Thoracic aorta (tissue), 2 donors: ENCODE data around the gene PTPRN2. TPM values are rescaled to one million over a fixed set of nuclear protein-coding genes. Genes with fewer than 3 reads are reported as not detected.

Source experiments
- ATAC-seq: fragments of 150-250 bp; one replicate; pipeline ENCODE4 v1.8.0; 2017; ENCODE audit warnings: low read depth; ENCODE audit not compliant: insufficient number of reproducible peaks, low FRiP score
- DNase-seq: peaks from one replicate; pipeline ENCODE4 v3.0.0-alpha.2; 2020; ENCODE audit warnings: low spot score
- H3K27ac ChIP-seq, 2 donors: fragments of 200-600 bp; sonication (generic); 1 replicate in 1 of 2; 2 replicates in 1 of 2; pipeline ENCODE4 v1.5.1; 2016; ENCODE audit warnings: mild to moderate bottlenecking in 2 of 2, moderate library complexity in 2 of 2
- H3K27me3 ChIP-seq: fragments of 200-600 bp; sonication (generic); replicated peaks from 2 replicates; pipeline ENCODE4 v1.6.0; 2016; ENCODE audit warnings: mild to moderate bottlenecking; ENCODE audit not compliant: insufficient read depth
- H3K36me3 ChIP-seq: fragments of 200-600 bp; sonication (generic); one replicate; pipeline ENCODE4 v1.5.1; 2016
- H3K4me1 ChIP-seq, 2 donors: fragments of 200-600 bp; sonication (generic); 1 replicate in 1 of 2; 2 replicates in 1 of 2; pipeline versions ENCODE4 v1.5.1 to v1.6.0; 2016; ENCODE audit warnings: low read depth in 2 of 2, mild to moderate bottlenecking in 1 of 2; ENCODE audit not compliant: control insufficient read depth in 1 of 2
- H3K4me3 ChIP-seq: fragments of 200-600 bp; sonication (generic); 2 replicates; pipeline ENCODE4 v1.5.1; 2016; ENCODE audit warnings: mild to moderate bottlenecking
- H3K9me3 ChIP-seq: fragments of 200-600 bp; sonication (generic); 2 replicates; pipeline ENCODE4 v1.5.1; 2016
- CTCF ChIP-seq: fragments of 200-600 bp; sonication (generic); IDR thresholded peaks from one replicate; pipeline ENCODE4 v1.5.1; 2019; ENCODE audit warnings: antibody characterized with exemption
- total RNA-seq, 2 donors: library from RNA; depleted of rRNA; stranded (reverse); fragments of >200 nt; gene quantifications; one replicate each; pipeline versions ENCODE4 v1.1.0 to v1.2.3, GENCODE V29; 2016

PTPRN2 gene
- total RNA-seq, 2 donors from 2014 or later = 2.2 to 3.1 TPM

- Histone ChIP-seq H3K9me3 (no peaks in the 10 kb centered on the region), H3K4me1 (no peaks in the 10 kb centered on the region), H3K4me3 (no peak overlapping the region), H3K27ac (no peak overlapping the region), H3K36me3 (no peaks in the 10 kb centered on the region), H3K27me3 (no peaks in the 10 kb centered on the region)
- ATAC-seq (no peak), DNase-seq (no peak)
- no peak for TF ChIP-seq CTCF
These were observed 453.9 kb downstream of the PTPRN2 start for GRCh38 chr7:158133515-158134271.

GRCh38 chr7:158133057-158133456 is 454.6 kb downstream of the PTPRN2 start:
- H3K9me3 ChIP-seq = no peaks in the 10 kb centered on the region
- no peaks in the 10 kb centered on the region for H3K27me3 ChIP-seq
- ATAC-seq = no peak
- no peak for TF ChIP-seq CTCF
- H3K27ac ChIP-seq = no peak overlapping the region
- no peaks in the 10 kb centered on the region for H3K36me3 ChIP-seq
- no peak overlapping the region for H3K4me3 ChIP-seq
- no peak for DNase-seq
- H3K4me1 ChIP-seq = no peaks in the 10 kb centered on the region

GRCh38 chr7:158130023-158130409 is 457.6 kb downstream of the PTPRN2 start:
- ATAC-seq (no peak), DNase-seq (no peak)
- no peak for TF ChIP-seq CTCF
- Histone ChIP-seq H3K4me1 (no peaks in the 10 kb centered on the region), H3K4me3 (no peak overlapping the region), H3K9me3 (no peaks in the 10 kb centered on the region), H3K27ac (no peak overlapping the region), H3K27me3 (no peaks in the 10 kb centered on the region), H3K36me3 (no peaks in the 10 kb centered on the region)

GRCh38 chr7:158129037-158130022 is 458.3 kb downstream of the PTPRN2 start:
- no peak for TF ChIP-seq CTCF
- Histone ChIP-seq H3K4me1 (no peaks in the 10 kb centered on the region), H3K27me3 (no peaks in the 10 kb centered on the region), H3K27ac (no peak overlapping the region), H3K9me3 (no peaks in the 10 kb centered on the region), H3K4me3 (no peak overlapping the region), H3K36me3 (no peaks in the 10 kb centered on the region)
- no peak for DNase-seq
- no peak for ATAC-seq

GRCh38 chr7:158128572-158128971 is 459.1 kb downstream of the PTPRN2 start:
- Histone ChIP-seq H3K4me3 (no peak overlapping the region), H3K9me3 (no peaks in the 10 kb centered on the region), H3K27ac (no peak overlapping the region), H3K27me3 (no peaks in the 10 kb centered on the region), H3K4me1 (no peaks in the 10 kb centered on the region), H3K36me3 (no peaks in the 10 kb centered on the region)
- no peak for DNase-seq
- no peak for ATAC-seq
- no peak for TF ChIP-seq CTCF
